Middle frontal gyrus (tissue), 1 donor: ENCODE measurements around the gene TRAPPC3.
A peak's percentile ranks its signal among the peaks of the same experiment; 100 is the strongest.

Source experiments
- DNase-seq: peaks from one replicate; pipeline ENCODE4 v3.0.0-alpha.2; 2015; ENCODE audit warnings: low spot score; ENCODE audit errors: extremely low spot score

TRAPPC3 gene

GRCh38 chr1:36100376-36100775, 48.9 kb downstream of the TRAPPC3 start:
- no peak for DNase-seq

DNA sequence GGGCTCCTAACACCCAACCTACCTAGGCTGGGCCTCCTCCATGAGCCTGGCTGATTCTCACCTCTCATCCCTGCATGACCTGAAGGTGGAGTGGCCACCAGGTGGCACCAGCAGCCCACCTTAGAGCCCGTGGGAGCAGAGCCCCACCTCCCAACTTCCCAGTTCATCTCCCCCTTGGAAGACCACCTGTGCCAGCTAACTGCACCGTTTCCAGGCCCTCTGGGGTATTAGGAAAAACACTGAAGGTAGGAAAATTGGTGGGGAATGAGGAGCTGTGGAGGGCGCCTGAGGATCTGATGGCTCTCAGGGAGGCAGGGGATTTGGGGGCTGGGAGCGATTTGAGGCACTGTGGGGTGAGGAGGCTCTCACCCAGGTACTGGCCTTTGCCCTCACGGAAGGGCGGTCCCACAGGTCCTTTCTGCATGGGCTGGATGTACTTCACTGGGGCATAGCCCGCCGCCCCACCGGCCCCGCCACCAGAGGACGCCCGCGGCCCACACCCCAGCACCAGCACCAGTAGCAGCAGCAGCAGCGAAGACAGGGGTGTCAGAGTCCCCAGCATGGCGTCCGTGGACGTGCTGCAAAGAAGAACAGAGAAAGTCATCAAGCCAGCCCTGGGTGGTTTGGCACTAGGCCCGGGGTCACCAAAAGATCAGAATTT, 49.5 kb downstream of the TRAPPC3 start:
- peak; percentile 7 for DNase-seq

GRCh38 chr1:36098650-36099365, 50.5 kb downstream of the TRAPPC3 start:
- DNase-seq, result no peak

DNA sequence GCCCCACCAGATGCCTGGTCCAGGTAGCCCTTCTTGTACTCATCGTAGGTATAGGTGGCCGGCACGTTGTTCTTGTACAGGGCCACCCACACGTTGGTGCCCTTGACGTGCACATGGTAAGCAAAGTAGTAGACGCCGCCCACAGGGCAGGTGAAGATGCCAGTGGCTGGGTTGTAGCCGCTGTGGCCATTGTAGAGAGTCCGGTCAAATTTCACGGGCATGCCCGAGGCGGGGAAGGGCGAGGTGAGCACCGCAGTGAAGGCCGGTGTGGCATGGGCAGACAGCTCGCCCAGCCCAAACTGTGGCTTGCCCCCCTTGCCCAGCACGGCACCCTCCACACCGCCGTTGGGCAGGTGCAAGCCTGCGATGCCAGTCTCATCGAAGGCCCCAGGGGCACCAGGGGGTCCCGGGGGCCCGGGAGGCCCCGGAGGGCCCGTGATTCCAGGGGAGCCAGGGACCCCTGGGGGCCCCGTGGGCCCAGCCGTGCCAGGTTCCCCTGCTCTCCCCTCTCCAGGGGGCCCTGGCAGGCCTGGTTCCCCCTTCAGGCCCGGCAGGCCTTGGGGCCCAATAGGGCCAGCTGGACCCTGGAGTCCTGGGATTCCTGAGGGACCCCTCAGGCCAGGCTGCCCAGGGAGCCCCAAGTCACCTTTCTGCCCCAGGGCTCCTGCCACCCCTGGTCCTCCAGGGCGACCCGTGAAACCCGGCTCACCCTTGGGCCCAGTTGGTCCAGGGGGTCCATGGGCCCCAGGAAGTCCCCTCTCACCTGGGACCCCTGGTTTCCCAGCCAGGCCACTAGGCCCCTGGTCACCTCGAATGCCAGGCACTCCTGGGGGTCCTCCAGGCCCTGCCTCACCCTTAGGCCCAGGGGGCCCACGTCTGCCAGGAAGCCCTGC, 51.3 kb downstream of the TRAPPC3 start:
- no peak for DNase-seq

DNA sequence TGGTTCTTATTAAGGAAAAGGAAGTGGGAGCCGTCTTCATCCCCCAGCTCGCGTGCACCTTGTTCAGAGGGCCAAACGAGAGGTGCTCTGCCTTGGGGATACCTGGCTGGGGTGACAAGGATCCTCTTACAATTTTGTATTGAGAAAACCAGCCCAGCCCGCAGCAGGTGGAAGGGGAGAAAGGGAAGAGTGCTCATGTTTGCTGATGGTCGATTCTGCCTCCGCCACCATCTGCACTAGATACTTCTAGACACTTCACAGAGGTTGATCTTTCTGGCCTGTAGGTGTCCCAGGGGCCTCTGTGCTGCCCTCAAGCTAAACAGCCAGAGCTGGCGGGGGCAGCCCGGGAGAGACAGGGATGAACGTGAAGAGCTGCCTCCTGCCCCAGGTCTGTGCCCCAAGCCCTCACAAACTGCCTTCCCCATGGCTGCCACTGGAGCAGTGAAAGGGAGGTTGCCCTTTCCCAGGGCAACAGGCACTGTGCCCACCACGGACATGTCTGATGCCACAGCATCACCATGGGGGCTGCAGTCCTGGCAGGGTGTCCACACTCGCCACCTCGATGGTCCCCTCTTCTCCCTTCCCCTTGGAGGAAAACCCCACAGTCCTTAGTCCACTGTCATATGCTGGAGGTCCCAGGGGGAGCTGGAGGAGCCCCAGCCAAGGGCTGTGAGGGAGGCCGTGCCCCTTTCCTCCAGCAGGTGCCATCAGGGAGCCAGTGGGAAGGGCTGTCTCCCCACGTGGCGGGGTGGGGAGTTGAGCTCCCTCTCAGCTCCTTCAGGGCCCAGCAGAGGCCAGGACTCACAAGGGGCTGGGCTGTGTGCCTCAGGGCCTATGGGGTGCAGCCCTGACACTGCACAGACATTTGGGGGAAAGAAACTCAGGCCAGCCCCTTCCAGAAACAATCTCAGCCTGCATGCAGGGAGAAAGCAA, 52.5 kb downstream of the TRAPPC3 start:
- DNase-seq, result no peak

GRCh38 chr1:36095760-36096405, 53.4 kb downstream of the TRAPPC3 start:
- no peak for DNase-seq

- DNase-seq, result no peak
These were observed 54.6 kb downstream of the TRAPPC3 start for GRCh38 chr1:36094621-36095061.

DNA sequence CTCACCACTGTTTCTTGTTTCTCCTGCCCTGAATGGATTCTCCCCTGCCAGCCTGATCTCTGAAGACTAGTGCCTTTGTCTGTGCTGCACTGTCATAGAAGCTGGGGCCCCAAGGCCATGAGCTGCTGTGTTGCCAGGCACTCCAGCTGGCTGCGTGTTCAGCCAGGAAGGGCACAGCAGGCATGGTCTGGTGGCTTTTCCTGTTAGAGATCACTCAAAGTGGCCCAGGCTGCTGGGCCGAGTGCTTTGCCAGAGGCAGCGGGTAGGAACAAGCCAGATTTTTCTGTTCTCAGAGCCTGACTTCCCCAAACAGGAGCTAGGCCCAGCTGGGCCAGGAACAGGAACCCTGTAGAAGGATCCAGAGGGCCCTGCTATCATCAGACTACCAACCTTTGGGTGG, 55.4 kb downstream of the TRAPPC3 start:
- peak; percentile 73 for DNase-seq

DNA sequence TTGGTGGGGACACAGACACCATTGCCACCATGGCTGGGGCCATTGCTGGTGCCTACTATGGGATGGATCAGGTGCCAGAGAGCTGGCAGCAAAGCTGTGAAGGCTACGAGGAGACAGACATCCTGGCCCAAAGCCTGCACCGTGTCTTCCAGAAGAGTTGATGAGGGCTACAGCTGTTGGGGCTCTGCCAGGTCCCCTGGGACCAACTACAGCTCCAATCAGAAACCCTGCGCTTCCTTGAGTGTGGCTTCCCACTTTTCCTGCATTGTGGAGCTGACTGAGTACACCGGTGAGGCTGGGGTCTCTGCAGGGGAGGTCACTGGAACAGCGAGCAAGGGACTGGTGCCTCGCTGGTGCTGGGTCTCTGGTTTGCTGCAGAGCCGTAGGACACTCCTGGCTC, 56.1 kb downstream of the TRAPPC3 start:
- DNase-seq, result no peak

- DNase-seq, result no peak
These were observed 56.5 kb downstream of the TRAPPC3 start for GRCh38 chr1:36092798-36093185.

DNA sequence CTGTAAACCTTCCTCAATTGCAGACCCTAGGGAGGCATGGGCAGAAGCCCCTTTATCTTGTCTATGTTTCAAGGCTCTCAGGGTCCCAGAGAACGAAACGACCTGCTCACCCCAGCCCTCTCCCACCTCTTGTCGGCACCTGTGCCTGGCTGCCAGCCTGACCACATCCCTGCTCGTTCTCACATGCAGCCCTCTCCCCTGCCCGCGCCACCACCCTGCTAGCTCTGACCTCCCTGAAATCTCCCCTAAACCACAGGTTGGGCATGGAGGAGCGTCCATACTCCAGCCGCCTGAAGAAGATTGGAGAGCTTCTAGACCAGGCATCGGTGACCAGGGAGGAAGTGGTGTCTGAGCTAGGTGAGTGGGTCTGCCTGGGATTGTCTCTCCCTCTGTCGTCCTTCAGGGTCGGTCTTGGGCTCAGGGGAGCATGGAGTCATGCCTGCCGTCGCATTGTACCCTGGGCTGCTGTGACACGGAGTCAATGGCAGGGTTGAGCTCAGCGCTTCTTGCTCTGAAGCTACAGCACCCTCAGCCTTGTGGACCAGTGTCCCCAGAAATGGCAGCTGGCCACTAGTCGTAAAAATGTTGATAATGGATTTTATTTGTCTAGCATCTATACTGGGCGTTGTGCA, 57.0 kb downstream of the TRAPPC3 start:
- no peak for DNase-seq

- no peak for DNase-seq
These were observed 57.6 kb downstream of the TRAPPC3 start for GRCh38 chr1:36091698-36092097.

DNA sequence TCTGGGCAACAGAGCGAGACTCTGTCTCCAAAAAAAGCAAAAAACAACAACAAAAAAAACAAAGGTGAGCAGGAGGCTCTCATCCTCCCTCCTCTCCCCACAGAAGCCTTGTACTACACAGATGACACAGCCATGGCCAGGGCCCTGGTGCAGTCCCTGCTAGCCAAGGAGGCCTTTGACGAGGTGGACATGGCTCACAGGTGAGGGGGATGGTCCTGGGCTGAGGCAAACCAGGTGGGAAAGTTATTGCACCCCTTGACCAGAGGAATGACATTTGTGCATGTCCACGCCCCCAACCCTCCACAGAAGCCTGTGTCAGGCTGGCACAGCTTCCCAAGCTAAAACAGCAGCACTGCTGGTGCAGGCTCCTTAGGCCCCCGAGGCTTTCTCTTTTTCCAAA, 58.1 kb downstream of the TRAPPC3 start:
- DNase-seq, result no peak

DNA sequence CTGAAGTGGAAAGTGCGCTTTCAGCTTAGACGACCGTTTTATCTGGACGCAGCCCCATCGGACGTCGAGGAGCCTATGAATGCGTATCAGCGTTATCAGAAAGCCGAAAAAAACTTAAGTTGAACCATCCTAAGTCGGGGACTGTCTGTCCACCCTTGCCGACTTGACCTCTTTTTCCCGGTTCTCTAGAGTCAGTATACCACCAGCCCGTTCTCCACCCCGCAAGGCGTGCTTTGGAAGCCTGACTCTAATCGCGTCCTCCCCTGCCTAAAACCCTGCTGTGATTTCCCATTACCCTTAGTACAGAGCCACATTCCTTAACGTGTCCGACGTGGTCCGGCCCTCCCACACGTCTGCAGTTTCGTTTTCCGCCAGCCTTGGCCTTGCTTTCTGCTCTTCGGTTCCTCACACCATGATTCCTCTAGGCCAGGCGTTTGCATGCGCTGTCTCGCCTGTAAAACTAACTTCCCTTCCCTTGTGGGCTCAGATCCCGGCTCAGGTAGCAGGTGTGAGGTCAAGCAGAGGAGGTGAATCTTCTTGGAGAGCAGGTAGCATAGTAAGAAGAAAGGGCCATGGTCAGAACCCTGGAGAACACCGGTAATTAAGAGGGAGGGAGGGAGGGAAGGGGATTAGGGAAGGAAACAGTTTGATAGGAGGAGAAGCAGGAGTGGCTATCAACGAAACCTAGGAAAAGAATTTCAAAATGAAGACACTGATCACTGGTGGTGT, 59.7 kb downstream of the TRAPPC3 start:
- DNase-seq, result no peak

- peak; percentile 77 for DNase-seq
These were observed 60.5 kb downstream of the TRAPPC3 start, which contains the start of gene ADPRS for GRCh38 chr1:36088577-36089392. Gene ADPRS, plus strand, starts transcription at chr1:36088892. Its CDS starts 13 bp downstream, at chr1:36088905.

DNA sequence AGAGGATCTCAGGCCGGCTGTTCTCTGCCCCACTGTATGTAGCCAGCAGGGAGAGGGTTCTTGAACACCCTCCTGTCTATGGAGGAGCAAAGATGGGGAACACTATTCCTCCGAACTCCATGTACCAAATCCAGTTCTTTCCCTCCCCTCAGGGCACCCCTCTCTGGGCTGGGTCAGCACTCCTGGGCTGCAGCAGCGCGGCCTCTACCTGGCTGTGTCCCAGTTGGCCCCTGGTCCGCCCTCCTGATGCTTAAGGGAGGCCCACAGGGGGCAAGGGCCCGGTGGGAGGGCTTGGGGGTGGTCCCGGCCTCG, 61.1 kb downstream of the TRAPPC3 start:
- DNase-seq, result no peak

DNA sequence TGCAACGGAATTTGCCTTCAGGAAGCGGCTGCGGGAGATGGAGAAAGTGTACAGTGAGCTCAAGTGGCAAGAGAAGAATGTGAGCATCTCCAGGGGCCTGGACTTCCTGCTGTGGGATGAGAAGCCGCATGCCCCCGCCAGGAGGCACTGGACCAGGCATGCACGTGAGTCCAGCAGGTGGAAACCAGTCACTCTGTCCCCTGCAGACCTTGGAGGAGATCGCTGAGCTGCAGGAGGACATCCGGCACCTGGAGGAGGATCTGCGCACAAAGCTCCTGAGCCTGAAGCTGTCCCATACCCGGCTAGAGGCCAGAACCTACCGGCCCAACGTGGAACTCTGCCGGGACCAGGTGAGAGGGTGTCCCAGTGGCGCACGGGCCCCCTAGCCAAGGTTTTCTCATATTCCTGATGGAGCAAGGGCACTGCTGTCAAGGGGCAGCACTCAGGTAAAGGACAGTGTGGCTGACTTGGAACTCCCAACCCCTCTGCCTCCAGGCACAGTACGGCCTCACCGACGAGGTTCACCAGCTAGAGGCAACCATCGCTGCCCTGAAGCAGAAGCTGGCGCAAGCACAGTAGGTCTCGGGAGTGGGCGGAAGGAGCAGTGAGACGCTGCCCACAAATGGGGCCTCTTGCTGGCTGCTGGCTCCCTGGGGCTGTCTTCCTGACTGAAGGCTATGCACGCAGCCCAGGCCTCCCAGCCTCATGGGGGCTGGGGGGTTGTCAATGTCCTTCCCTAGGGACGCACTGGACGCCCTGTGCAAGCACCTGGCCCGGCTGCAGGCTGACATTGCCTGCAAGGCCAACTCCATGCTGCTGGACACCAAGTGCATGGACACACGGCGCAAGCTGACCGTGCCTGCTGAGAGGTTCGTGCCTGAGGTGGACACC, 61.8 kb downstream of the TRAPPC3 start:
- DNase-seq, result no peak
